Measurements from ENCODE around the gene LAMC2. TPM values are rescaled to one million over a fixed set of nuclear protein-coding genes. Genes with fewer than 3 reads are reported as not detected.

Gene LAMC2
- total RNA-seq, 4 donors from 2014 or later: 2.4 to 4.2 (median 2.8) TPM

DNA sequence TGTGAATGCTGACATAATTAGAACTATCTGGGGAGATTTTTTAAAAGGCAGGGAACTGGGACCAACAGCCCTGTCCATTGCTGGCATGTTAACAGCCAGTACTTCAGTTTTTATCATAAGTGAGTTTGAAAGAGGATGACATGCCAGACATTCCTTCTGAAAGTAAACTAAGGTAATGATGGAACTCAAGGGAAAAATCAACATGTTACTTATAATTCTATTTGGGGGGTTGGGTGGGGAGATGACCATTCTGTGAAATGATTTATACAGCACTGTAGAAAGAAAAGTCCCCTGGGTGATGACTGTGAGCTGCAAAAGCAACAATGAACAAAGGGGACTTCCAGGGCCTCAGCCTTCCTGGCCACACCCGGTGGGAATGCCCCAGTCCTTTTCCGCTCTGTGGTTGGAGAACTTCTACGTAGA is 5.4 kb upstream of the LAMC2 start:
- TF ChIP-seq, protein P1, sequence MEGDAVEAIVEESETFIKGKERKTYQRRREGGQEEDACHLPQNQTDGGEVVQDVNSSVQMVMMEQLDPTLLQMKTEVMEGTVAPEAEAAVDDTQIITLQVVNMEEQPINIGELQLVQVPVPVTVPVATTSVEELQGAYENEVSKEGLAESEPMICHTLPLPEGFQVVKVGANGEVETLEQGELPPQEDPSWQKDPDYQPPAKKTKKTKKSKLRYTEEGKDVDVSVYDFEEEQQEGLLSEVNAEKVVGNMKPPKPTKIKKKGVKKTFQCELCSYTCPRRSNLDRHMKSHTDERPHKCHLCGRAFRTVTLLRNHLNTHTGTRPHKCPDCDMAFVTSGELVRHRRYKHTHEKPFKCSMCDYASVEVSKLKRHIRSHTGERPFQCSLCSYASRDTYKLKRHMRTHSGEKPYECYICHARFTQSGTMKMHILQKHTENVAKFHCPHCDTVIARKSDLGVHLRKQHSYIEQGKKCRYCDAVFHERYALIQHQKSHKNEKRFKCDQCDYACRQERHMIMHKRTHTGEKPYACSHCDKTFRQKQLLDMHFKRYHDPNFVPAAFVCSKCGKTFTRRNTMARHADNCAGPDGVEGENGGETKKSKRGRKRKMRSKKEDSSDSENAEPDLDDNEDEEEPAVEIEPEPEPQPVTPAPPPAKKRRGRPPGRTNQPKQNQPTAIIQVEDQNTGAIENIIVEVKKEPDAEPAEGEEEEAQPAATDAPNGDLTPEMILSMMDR (IDR thresholded peaks at IDR 0.05; ENCODE audit: low read depth): no peak

DNA sequence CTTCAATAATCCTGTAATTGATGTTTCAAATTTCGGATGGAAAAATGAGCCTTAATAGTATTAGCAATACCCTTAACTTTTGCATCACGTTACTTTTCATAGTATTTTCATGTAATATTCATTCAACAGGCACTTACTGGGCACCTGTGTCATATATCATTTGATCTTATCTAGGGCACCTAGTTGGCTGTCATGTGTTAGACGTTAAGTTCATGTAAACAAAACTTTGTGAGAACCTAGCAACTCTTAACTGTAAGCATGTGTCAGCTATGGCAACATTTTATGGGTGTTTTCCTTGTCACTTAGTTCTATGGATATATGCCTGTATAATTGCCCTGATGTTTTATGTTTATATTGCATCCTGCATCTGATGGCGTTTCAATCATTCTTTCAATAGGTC is 777 bp downstream of the LAMC2 start:
- TF ChIP-seq, protein P1 (IDR thresholded peaks at IDR 0.05; ENCODE audit: low read depth): no peak

GRCh38 chr1:183188240-183188639 is 2.2 kb downstream of the LAMC2 start:
- TF ChIP-seq, protein P1 (IDR thresholded peaks at IDR 0.05; ENCODE audit: low read depth): no peak

GRCh38 chr1:183191833-183192232 is 5.8 kb downstream of the LAMC2 start:
- TF ChIP-seq, protein P1 (IDR thresholded peaks at IDR 0.05; ENCODE audit: low read depth): no peak

DNA sequence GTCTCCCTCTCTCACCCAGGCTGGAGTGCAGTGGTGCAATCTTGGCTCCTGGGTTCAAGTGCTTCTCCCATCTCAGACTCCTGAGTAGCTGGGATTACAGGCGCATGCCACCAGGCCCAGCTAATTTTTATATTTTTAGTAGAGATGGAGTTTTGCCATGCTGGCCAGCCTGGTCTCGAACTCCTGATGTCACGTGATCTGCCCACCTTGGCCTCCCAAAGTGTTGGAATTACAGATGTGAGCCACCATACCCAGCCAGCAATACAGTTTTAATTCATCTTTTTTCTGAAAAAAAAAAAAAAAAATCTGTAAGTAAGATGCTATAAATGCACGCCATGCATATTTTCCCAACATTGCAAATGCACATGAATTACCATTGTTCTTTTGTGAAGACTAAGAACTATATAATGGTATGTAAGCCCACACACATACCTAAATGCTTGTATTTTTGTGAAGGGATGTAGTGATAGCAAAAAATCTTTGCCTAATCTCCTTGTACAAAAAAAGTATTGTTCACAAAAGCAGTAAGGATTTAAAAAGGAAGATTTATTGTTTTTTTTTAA is 8.0 kb downstream of the LAMC2 start:
- TF ChIP-seq, protein P1 (IDR thresholded peaks at IDR 0.05; ENCODE audit: low read depth): no peak

DNA sequence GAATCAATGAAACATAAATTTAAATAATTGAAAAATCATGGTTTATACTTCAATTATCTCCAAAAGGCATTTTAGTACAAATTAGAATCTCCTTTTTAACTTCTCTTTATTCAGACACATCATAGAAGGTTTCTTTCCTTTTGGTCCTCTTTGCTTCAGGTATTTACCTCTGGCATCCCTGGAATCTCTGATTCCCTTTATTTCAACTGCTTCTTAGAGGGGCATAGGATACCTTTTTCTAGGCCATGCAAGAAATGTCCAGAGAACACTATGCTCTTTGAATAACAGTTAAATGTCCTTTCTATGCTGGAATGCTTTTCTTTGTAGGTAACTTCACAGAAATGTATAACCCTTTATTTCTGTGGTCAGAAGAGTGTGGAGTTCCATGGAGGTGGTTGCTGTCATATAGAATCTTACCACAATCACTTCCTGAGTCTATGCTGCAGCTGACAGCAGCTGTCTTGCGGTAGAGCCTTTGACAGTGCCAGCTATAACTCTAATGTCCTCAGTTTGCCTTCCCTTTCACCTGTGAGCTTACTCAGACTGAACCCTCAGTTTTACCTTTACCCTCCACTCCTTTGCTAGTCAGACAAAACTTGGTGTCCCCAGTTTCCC is 8.6 kb downstream of the LAMC2 start:
- TF ChIP-seq, protein P1 (IDR thresholded peaks at IDR 0.05; ENCODE audit: low read depth): no peak

- TF ChIP-seq, protein P1 (IDR thresholded peaks at IDR 0.05; ENCODE audit: low read depth): no peak
Observed at GRCh38 chr1:183195142-183195574, 9.1 kb downstream of the LAMC2 start.

Data from subcutaneous adipose tissue (tissue), 4 donors.